Mucosa of descending colon (tissue), 3 donors: ENCODE measurements around the gene RPS6KA1. TPM values are rescaled to one million over a fixed set of nuclear protein-coding genes. Genes with fewer than 3 reads are reported as not detected.

Experiments
- ATAC-seq: fragments of 200-7000 bp; cut with Tn5 transposase; one replicate; pipeline ENCODE4 v1.9.1; 2020; ENCODE audit warnings: mild to moderate bottlenecking, moderate library complexity
- DNase-seq, 3 donors: peaks; one replicate each; pipeline ENCODE4 v3.0.0-alpha.2; 2020
- H3K36me3 ChIP-seq: fragments of 200-600 bp; one replicate; pipeline ENCODE4 v1.8.0; 2021; ENCODE audit warnings: low read depth, mild to moderate bottlenecking
- H3K4me1 ChIP-seq: fragments of 200-600 bp; one replicate; pipeline ENCODE4 v1.8.0; 2021; ENCODE audit warnings: low read depth, mild to moderate bottlenecking
- H3K4me3 ChIP-seq: fragments of 200-600 bp; one replicate; pipeline ENCODE4 v1.8.0; 2021; ENCODE audit warnings: mild to moderate bottlenecking
- H3K9me3 ChIP-seq: fragments of 200-600 bp; one replicate; pipeline ENCODE4 v1.8.0; 2021; ENCODE audit warnings: mild to moderate bottlenecking
- CTCF ChIP-seq: fragments of 200-600 bp; IDR thresholded peaks from one replicate; pipeline ENCODE4 v1.8.0; 2022; ENCODE audit warnings: antibody characterized with exemption, mild to moderate bottlenecking
- intact Hi-C, 2 donors: fragments of 100-400 bp; cut with DNase I in 1 of 2; cut with micrococcal nuclease in 1 of 2; formaldehyde crosslinking; loops; one replicate each; pipeline versions ENCODE4 v1.11.0 to v1.11.1; 2022; cut with DNase I, micrococcal nuclease
- total RNA-seq, 3 donors: library from RNA; stranded (reverse); fragmentation: NEBNext Ultra II Directional in 2 of 3; extraction: Animal tissue kit (Norgen Biotek cat#: 25700) in 2 of 3; gene quantifications; one replicate each; pipeline versions ENCODE4 v1.2.1 to v1.2.4, GENCODE V29; 2021 to 2023
- donor health status: DM: no; HTN: no; CAD: no; lungs with moderate emphysema.
- donor health status: DM: no; HTN: no; CAD: no.
- donor health status: DM: no; HTN: yes; CAD: no.

RPS6KA1 gene
- total RNA-seq, 3 donors from 2014 or later = 81.4 to 183 (median 146) TPM

GRCh38 chr1:26524181-26524580, 5.4 kb upstream of the RPS6KA1 start:
- no peak overlapping the region for H3K4me3 ChIP-seq
- H3K4me1 ChIP-seq = no peaks in the 10 kb centered on the region
- no peaks in the 10 kb centered on the region for H3K36me3 ChIP-seq
- ATAC-seq = no peak
- no peaks in the 10 kb centered on the region for H3K9me3 ChIP-seq
- intact Hi-C loops = no loop called here
- no peak for DNase-seq
- TF ChIP-seq CTCF = no peak

- H3K4me3 ChIP-seq = no peak overlapping the region
- no peaks in the 10 kb centered on the region for H3K9me3 ChIP-seq
- intact Hi-C loops = no loop called here
- DNase-seq = no peak
- no peak for ATAC-seq
- no peaks in the 10 kb centered on the region for H3K4me1 ChIP-seq
- no peaks in the 10 kb centered on the region for H3K36me3 ChIP-seq
- TF ChIP-seq CTCF = no peak
These were observed 3.3 kb upstream of the RPS6KA1 start for GRCh38 chr1:26526287-26526686.

GRCh38 chr1:26529405-26529654, 231 bp upstream of the RPS6KA1 start:
- no peak for TF ChIP-seq CTCF
- no peaks in the 10 kb centered on the region for H3K9me3 ChIP-seq
- ATAC-seq (no peak), DNase-seq (no peak)
- H3K4me3 ChIP-seq = no peak overlapping the region
- intact Hi-C loops = no loop called here
- H3K4me1 ChIP-seq = peaks cover 17% of the 10 kb centered on the region
- H3K36me3 ChIP-seq = no peaks in the 10 kb centered on the region

- Histone ChIP-seq H3K4me3 (peak overlapping the region; percentile 81), H3K9me3 (no peaks in the 10 kb centered on the region), H3K36me3 (no peaks in the 10 kb centered on the region), H3K4me1 (peaks cover 29% of the 10 kb centered on the region)
- DNase-seq (peak in 2 of 3 donors; percentile 66 to 67), ATAC-seq (peak; percentile 13)
- intact Hi-C loops = no loop called here
- TF ChIP-seq CTCF = no peak
These were observed 891 bp downstream of the RPS6KA1 start for GRCh38 chr1:26530410-26530894.

- ATAC-seq = peak; percentile 83
- Histone ChIP-seq H3K4me1 (peaks cover 30% of the 10 kb centered on the region), H3K36me3 (no peaks in the 10 kb centered on the region), H3K9me3 (no peaks in the 10 kb centered on the region), H3K4me3 (peak overlapping the region; percentile 81)
- intact Hi-C loops = no loop called here
- peak; percentile 93 to 96 (median 93) for DNase-seq
- TF ChIP-seq CTCF = peak; percentile 55
These were observed 1.5 kb downstream of the RPS6KA1 start for GRCh38 chr1:26530895-26531598.
